HAP-1 (cell line): Measurements from ENCODE around the gene TNFRSF1A.

Source experiments
- DNase-seq, 2 experiments: peaks; one replicate each; pipeline ENCODE4 v3.0.0-alpha.2; 2016 to 2020; ENCODE audit warnings: low spot score in 2 of 2
- H3K27me3 ChIP-seq: fragments of 250-450 bp; sonication (Bioruptor Pico); 2 replicates; pipeline ENCODE4 v1.5.1; 2020; ENCODE audit warnings: low read depth, mild to moderate bottlenecking, moderate library complexity
- H3K36me3 ChIP-seq: fragments of 250-450 bp; sonication (Bioruptor Pico); replicated peaks from 2 replicates; pipeline ENCODE4 v1.5.1; 2020; ENCODE audit warnings: mild to moderate bottlenecking
- H3K4me1 ChIP-seq: fragments of 250-450 bp; sonication (Bioruptor Pico); 2 replicates; pipeline ENCODE4 v1.5.1; 2020; ENCODE audit warnings: mild to moderate bottlenecking
- H3K4me3 ChIP-seq: fragments of 250-450 bp; sonication (Bioruptor Pico); 2 replicates; pipeline ENCODE4 v1.5.1; 2020; ENCODE audit warnings: mild to moderate bottlenecking, moderate library complexity
- H3K9me3 ChIP-seq: fragments of 250-450 bp; sonication (Bioruptor Pico); 2 replicates; pipeline ENCODE4 v1.5.1; 2020; ENCODE audit warnings: mild to moderate bottlenecking, moderate library complexity
- in situ Hi-C: fragments of 300-500 bp; cut with MboI; formaldehyde crosslinking; loops from 3 replicates; pipeline ENCODE4 v1.14.3; 2020; ENCODE audit warnings: low sequenced_read_pairs, inconsistent platforms, mixed read lengths

The TNFRSF1A gene

GRCh38 chr12:6333029-6333428 is 8.8 kb downstream of the TNFRSF1A start:
- Histone ChIP-seq H3K4me1 (peaks cover 23% of the 10 kb centered on the region), H3K27me3 (no peaks in the 10 kb centered on the region), H3K9me3 (no peaks in the 10 kb centered on the region), H3K4me3 (no peak overlapping the region), H3K36me3 (peaks cover 55% of the 10 kb centered on the region)
- in situ Hi-C loops: no loop called here
- DNase-seq: no peak

- Histone ChIP-seq H3K4me1 (peaks cover 19% of the 10 kb centered on the region), H3K4me3 (no peak overlapping the region), H3K27me3 (no peaks in the 10 kb centered on the region), H3K9me3 (no peaks in the 10 kb centered on the region), H3K36me3 (peaks cover 55% of the 10 kb centered on the region)
- in situ Hi-C loops: no loop called here
- no peak for DNase-seq
Measured at GRCh38 chr12:6332459-6332858, 9.4 kb downstream of the TNFRSF1A start.

- Histone ChIP-seq H3K4me1 (peaks cover 10% of the 10 kb centered on the region), H3K36me3 (peaks cover 55% of the 10 kb centered on the region), H3K9me3 (no peaks in the 10 kb centered on the region), H3K27me3 (no peaks in the 10 kb centered on the region), H3K4me3 (no peak overlapping the region)
- in situ Hi-C loops: no loop called here
- DNase-seq: no peak
Measured at GRCh38 chr12:6330999-6331714, 10.7 kb downstream of the TNFRSF1A start.

- in situ Hi-C loops: no loop called here
- no peak for DNase-seq
- Histone ChIP-seq H3K36me3 (peaks cover 54% of the 10 kb centered on the region), H3K9me3 (no peaks in the 10 kb centered on the region), H3K4me3 (no peak overlapping the region), H3K4me1 (peaks cover under 1% of the 10 kb centered on the region; the same call in 1 of the 2 replicates), H3K27me3 (no peaks in the 10 kb centered on the region)
Measured at GRCh38 chr12:6330192-6330591, 11.7 kb downstream of the TNFRSF1A start.

DNA sequence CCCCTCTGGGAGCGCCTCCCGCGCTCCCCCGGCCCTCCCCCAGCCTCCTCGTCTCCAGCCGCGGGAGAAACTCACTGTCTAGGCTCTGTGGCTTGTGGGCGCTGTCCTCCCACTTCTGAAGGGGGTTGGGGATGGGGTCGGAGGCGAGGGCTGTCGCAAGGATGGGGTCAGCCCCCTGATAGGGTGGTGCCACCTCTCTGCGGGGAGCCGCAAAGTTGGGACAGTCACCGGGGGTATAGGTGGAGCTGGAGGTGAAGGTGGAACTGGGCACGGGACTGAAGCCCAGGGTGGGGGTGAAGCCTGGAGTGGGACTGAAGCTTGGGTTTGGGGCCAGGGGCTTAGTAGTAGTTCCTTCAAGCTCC is 12.2 kb downstream of the TNFRSF1A start:
- in situ Hi-C loops: no loop called here
- H3K4me3 ChIP-seq: no peak overlapping the region
- H3K4me1 ChIP-seq: no peaks in the 10 kb centered on the region
- no peaks in the 10 kb centered on the region for H3K9me3 ChIP-seq
- peaks cover 49% of the 10 kb centered on the region for H3K36me3 ChIP-seq
- no peak for DNase-seq
- H3K27me3 ChIP-seq: no peaks in the 10 kb centered on the region

GRCh38 chr12:6328945-6329702 is 12.8 kb downstream of the TNFRSF1A start:
- in situ Hi-C loops: no loop called here
- Histone ChIP-seq H3K27me3 (no peaks in the 10 kb centered on the region), H3K36me3 (peaks cover 43% of the 10 kb centered on the region), H3K9me3 (no peaks in the 10 kb centered on the region), H3K4me1 (no peaks in the 10 kb centered on the region), H3K4me3 (no peak overlapping the region)
- no peak for DNase-seq

GRCh38 chr12:6328045-6328779 is 13.7 kb downstream of the TNFRSF1A start:
- H3K4me1 ChIP-seq: peaks cover 6% of the 10 kb centered on the region
- H3K36me3 ChIP-seq: peaks cover 36% of the 10 kb centered on the region
- DNase-seq: no peak
- no peaks in the 10 kb centered on the region for H3K27me3 ChIP-seq
- in situ Hi-C loops: no loop called here
- no peaks in the 10 kb centered on the region for H3K9me3 ChIP-seq
- H3K4me3 ChIP-seq: no peak overlapping the region

- Histone ChIP-seq H3K27me3 (no peaks in the 10 kb centered on the region), H3K4me3 (no peak overlapping the region), H3K4me1 (peaks cover 12% of the 10 kb centered on the region), H3K9me3 (no peaks in the 10 kb centered on the region), H3K36me3 (peaks cover 30% of the 10 kb centered on the region)
- no peak for DNase-seq
- in situ Hi-C loops: no loop called here
Measured at GRCh38 chr12:6327229-6328041, 14.4 kb downstream of the TNFRSF1A start.

DNA sequence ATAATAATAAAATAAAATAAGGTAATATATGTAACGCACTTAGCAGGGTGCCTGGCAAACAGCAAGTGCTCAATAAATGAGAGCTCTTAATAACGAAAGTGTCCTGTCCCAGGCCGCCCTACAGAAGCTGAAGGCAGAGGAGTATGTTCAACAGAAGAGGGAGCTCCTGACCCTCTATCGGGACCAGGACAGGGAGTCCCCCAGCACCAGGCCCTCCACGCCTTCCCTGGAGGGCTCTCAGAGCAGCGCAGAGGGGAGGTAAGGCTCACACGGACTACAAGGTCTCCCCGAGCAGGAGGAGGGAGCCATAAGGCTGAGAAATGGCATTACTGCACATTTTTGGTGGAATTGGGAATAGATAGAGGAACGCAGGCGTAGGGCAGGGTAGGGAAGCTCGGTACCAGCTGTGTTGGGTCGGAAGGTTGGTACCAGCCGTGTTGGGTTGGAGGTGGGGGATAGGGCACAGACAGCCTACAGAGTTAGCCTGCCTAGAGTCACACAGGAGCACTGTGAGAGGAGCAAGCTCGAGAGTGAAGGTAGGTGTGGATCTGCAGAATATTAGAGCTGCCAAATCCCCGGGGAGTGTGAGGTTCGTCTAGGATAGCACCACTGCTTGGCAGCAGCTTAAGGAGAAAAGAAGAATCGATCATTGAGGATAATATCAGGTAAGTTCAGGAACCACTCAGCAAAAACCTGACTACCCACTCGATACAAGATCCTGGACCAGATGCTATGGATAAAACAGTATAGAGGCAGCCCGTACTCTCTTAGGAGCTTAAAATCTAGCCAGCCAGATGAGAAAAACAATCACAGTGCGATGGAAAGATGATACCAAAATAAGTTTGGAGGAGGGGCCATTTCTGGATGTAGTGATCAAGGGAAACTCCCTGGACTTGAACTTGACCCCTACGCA is 15.3 kb downstream of the TNFRSF1A start:
- peaks cover 27% of the 10 kb centered on the region for H3K36me3 ChIP-seq
- H3K4me1 ChIP-seq: peaks cover 14% of the 10 kb centered on the region
- DNase-seq: peak; percentile 34 to 69
- in situ Hi-C loops: no loop called here
- no peaks in the 10 kb centered on the region for H3K9me3 ChIP-seq
- no peak overlapping the region for H3K4me3 ChIP-seq
- H3K27me3 ChIP-seq: no peaks in the 10 kb centered on the region

- H3K4me1 ChIP-seq: peaks cover 14% of the 10 kb centered on the region
- H3K4me3 ChIP-seq: no peak overlapping the region
- H3K36me3 ChIP-seq: peaks cover 15% of the 10 kb centered on the region
- H3K9me3 ChIP-seq: no peaks in the 10 kb centered on the region
- no peaks in the 10 kb centered on the region for H3K27me3 ChIP-seq
- DNase-seq: no peak
- in situ Hi-C loops: no loop called here
Measured at GRCh38 chr12:6324936-6325750, 16.7 kb downstream of the TNFRSF1A start.

DNA sequence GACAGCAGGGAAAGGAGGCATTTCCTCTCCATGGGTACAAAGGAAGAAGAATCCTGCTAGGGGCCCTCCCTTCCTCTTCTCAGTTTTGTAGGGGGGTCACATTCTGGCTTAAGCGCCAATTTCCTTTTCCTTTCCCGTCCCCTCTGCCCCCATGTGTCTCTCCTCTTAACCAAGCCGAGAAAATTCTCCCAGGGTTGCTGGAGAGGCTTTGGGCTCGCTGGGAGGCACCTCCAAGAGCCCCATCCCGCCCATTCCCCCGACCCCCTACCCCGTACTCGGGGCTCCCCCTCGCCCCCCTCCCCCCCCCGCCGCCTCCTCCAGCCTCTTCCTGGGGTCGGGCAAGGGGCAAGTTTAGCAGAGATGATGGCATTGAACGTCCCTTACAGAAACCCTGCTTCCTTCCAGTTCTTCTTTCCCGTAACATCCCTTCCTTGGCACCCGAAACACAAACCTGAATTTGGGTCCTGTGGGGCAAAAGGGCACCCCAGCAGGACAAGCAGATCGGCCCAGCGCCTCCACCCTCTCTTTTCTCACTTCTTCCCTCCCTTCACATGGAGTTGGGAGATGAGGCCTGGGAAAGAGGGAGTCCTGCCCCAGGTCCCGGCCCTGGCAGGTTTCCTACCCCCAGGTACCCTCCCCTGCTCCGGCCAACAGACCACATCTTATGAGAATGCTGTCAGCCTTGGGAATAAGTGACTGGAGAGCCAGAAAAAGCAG is 17.7 kb downstream of the TNFRSF1A start:
- Histone ChIP-seq H3K4me1 (peaks cover 14% of the 10 kb centered on the region), H3K4me3 (no peak overlapping the region), H3K27me3 (no peaks in the 10 kb centered on the region), H3K36me3 (peaks cover 11% of the 10 kb centered on the region), H3K9me3 (no peaks in the 10 kb centered on the region)
- DNase-seq: no peak
- in situ Hi-C loops: no loop called here
